Endometrium (tissue), 2 donors: ENCODE measurements around the gene ACTR8.

Experiments
- FAIRE-seq: peaks from 2 replicates; lab custom pipeline; 2012; peaks lifted over from hg19 to GRCh38; lab: Jason Lieb, UNC
- donor health status: control.
- donor health status: control.

The ACTR8 gene

GRCh38 chr3:53863145-53863544 is 18.8 kb downstream of the ACTR8 start:
- no peak for FAIRE-seq

- FAIRE-seq = no peak
Observed at GRCh38 chr3:53862241-53862640, 19.7 kb downstream of the ACTR8 start.

- FAIRE-seq = no peak
Observed at GRCh38 chr3:53860196-53860595, 21.8 kb downstream of the ACTR8 start.

- no peak for FAIRE-seq
Observed at GRCh38 chr3:53859178-53859577, 22.8 kb downstream of the ACTR8 start.

GRCh38 chr3:53858096-53858741 is 23.7 kb downstream of the ACTR8 start:
- no peak for FAIRE-seq

- FAIRE-seq = no peak
Observed at GRCh38 chr3:53856964-53857363, 25.0 kb downstream of the ACTR8 start.

GRCh38 chr3:53850895-53851294 is 31.1 kb downstream of the ACTR8 start:
- no peak for FAIRE-seq

GRCh38 chr3:53849916-53850315 is 32.0 kb downstream of the ACTR8 start:
- FAIRE-seq = no peak

GRCh38 chr3:53846851-53847155 is 35.1 kb downstream of the ACTR8 start:
- no peak for FAIRE-seq

GRCh38 chr3:53846134-53846850 is 35.7 kb downstream of the ACTR8 start, which contains the start of the genes CHDH and IL17RB:
Gene CHDH, minus strand, starts transcription at chr3:53846419. Its CDS starts 22,411 bp downstream, at chr3:53824008.
Gene IL17RB, plus strand, starts transcription at chr3:53846568. Its CDS starts 21 bp downstream, at chr3:53846589.
- FAIRE-seq = no peak

GRCh38 chr3:53845881-53846133 is 36.1 kb downstream of the ACTR8 start:
- FAIRE-seq = no peak

- no peak for FAIRE-seq
Observed at GRCh38 chr3:53845103-53845880, 36.7 kb downstream of the ACTR8 start.

- FAIRE-seq = no peak
Observed at GRCh38 chr3:53844262-53845102, 37.5 kb downstream of the ACTR8 start.

- FAIRE-seq = no peak
Observed at GRCh38 chr3:53843195-53844177, 38.5 kb downstream of the ACTR8 start.

GRCh38 chr3:53842436-53843194 is 39.3 kb downstream of the ACTR8 start:
- no peak for FAIRE-seq

- no peak for FAIRE-seq
Observed at GRCh38 chr3:53841296-53841695, 40.7 kb downstream of the ACTR8 start.

- FAIRE-seq = no peak
Observed at GRCh38 chr3:53837331-53837730, 44.6 kb downstream of the ACTR8 start.

- FAIRE-seq = no peak
Observed at GRCh38 chr3:53836084-53836872, 45.7 kb downstream of the ACTR8 start.

- FAIRE-seq = no peak
Observed at GRCh38 chr3:53835257-53835656, 46.7 kb downstream of the ACTR8 start.
